Measurements from ENCODE around the gene ACTR3C.

ACTR3C gene

GRCh38 chr7:150340024-150340749 is 16.8 kb upstream of the ACTR3C start:
- Histone ChIP-seq H3K79me1 (ENCODE audit: low read length) (no peaks in the 10 kb centered on the region), H3K4me1 (ENCODE audit: control insufficient read depth, low read depth, low read length) (peaks cover 7% of the 10 kb centered on the region), H2BK15ac (replicated peaks; ENCODE audit: low read depth) (no peak overlapping the region), H3K79me2 (ENCODE audit: control insufficient read depth, insufficient read depth, low read length) (no peaks in the 10 kb centered on the region), H3K56ac (ENCODE audit: low read length) (peak overlapping the region; percentile 89), H3K27ac (ENCODE audit: low read depth, low read length) (no peak overlapping the region), H4K8ac (ENCODE audit: low read depth, low read length) (no peak overlapping the region), H3K18ac (ENCODE audit: low read length) (peak overlapping the region; percentile 16), H2BK120ac (ENCODE audit: low read depth, low read length) (no peak overlapping the region), H3K27me3 (ENCODE audit: insufficient read depth, low read length, poor library complexity) (peaks cover 2% of the 10 kb centered on the region), H3K9ac (ENCODE audit: low read length) (peak overlapping the region; percentile 69), H3K4ac (ENCODE audit: low read depth, low read length) (no peak overlapping the region), H4K5ac (ENCODE audit: low read length) (no peak overlapping the region), H3K4me3 (ENCODE audit: low read length) (peak overlapping the region; percentile 38), H2BK5ac (ENCODE audit: low read length) (no peak overlapping the region), H3K36me3 (ENCODE audit: control insufficient read depth, insufficient read depth, low read length) (no peaks in the 10 kb centered on the region), H2AK5ac (ENCODE audit: low read length) (no peak overlapping the region), H3K4me2 (ENCODE audit: low read length) (peak overlapping the region; percentile 61), H3K23ac (ENCODE audit: low read length) (peak overlapping the region; percentile 48)
- DNase-seq = peak; percentile 66
- WGBS (ENCODE audit: extremely low coverage, insufficient coverage, low lambda C conversion rate) = no CpG with 5 or more reads among the region's 39 CpGs

- Histone ChIP-seq H4K8ac (ENCODE audit: low read depth, low read length) (no peak overlapping the region), H3K23ac (ENCODE audit: low read length) (no peak overlapping the region), H3K4ac (ENCODE audit: low read depth, low read length) (no peak overlapping the region), H3K27me3 (ENCODE audit: insufficient read depth, low read length, poor library complexity) (peaks cover 2% of the 10 kb centered on the region), H3K18ac (ENCODE audit: low read length) (no peak overlapping the region), H3K9ac (ENCODE audit: low read length) (no peak overlapping the region), H3K79me2 (ENCODE audit: control insufficient read depth, insufficient read depth, low read length) (no peaks in the 10 kb centered on the region), H2BK15ac (replicated peaks; ENCODE audit: low read depth) (no peak overlapping the region), H3K36me3 (ENCODE audit: control insufficient read depth, insufficient read depth, low read length) (no peaks in the 10 kb centered on the region), H2BK5ac (ENCODE audit: low read length) (no peak overlapping the region), H3K4me2 (ENCODE audit: low read length) (no peak overlapping the region), H4K5ac (ENCODE audit: low read length) (no peak overlapping the region), H3K27ac (ENCODE audit: low read depth, low read length) (no peak overlapping the region), H2BK120ac (ENCODE audit: low read depth, low read length) (no peak overlapping the region), H3K4me1 (ENCODE audit: control insufficient read depth, low read depth, low read length) (peaks cover 7% of the 10 kb centered on the region), H3K4me3 (ENCODE audit: low read length) (no peak overlapping the region), H2AK5ac (ENCODE audit: low read length) (no peak overlapping the region), H3K56ac (ENCODE audit: low read length) (no peak overlapping the region), H3K79me1 (ENCODE audit: low read length) (no peaks in the 10 kb centered on the region)
- DNase-seq = no peak
- no CpG with 5 or more reads among the region's 9 CpGs for WGBS (ENCODE audit: extremely low coverage, insufficient coverage, low lambda C conversion rate)
Measured at GRCh38 chr7:150339409-150339809, 16.1 kb upstream of the ACTR3C start.

- peak overlapping the region; percentile 15 for H3K56ac ChIP-seq (ENCODE audit: low read length)
- H4K5ac ChIP-seq (ENCODE audit: low read length) = no peak overlapping the region
- H3K79me1 ChIP-seq (ENCODE audit: low read length) = no peaks in the 10 kb centered on the region
- H2BK120ac ChIP-seq (ENCODE audit: low read depth, low read length) = no peak overlapping the region
- no peak overlapping the region for H4K8ac ChIP-seq (ENCODE audit: low read depth, low read length)
- H3K4me2 ChIP-seq (ENCODE audit: low read length) = no peak overlapping the region
- no peak overlapping the region for H3K9ac ChIP-seq (ENCODE audit: low read length)
- H3K79me2 ChIP-seq (ENCODE audit: control insufficient read depth, insufficient read depth, low read length) = no peaks in the 10 kb centered on the region
- no peaks in the 10 kb centered on the region for H3K36me3 ChIP-seq (ENCODE audit: control insufficient read depth, insufficient read depth, low read length)
- H3K27me3 ChIP-seq (ENCODE audit: insufficient read depth, low read length, poor library complexity) = peaks cover 2% of the 10 kb centered on the region
- H3K4me3 ChIP-seq (ENCODE audit: low read length) = no peak overlapping the region
- no peak overlapping the region for H3K27ac ChIP-seq (ENCODE audit: low read depth, low read length)
- H2BK5ac ChIP-seq (ENCODE audit: low read length) = no peak overlapping the region
- H3K4me1 ChIP-seq (ENCODE audit: control insufficient read depth, low read depth, low read length) = peaks cover 7% of the 10 kb centered on the region
- no CpG with 5 or more reads among the region's 11 CpGs for WGBS (ENCODE audit: extremely low coverage, insufficient coverage, low lambda C conversion rate)
- no peak overlapping the region for H2AK5ac ChIP-seq (ENCODE audit: low read length)
- no peak for DNase-seq
- H3K23ac ChIP-seq (ENCODE audit: low read length) = no peak overlapping the region
- H3K18ac ChIP-seq (ENCODE audit: low read length) = no peak overlapping the region
- no peak overlapping the region for H2BK15ac ChIP-seq (replicated peaks; ENCODE audit: low read depth)
- no peak overlapping the region for H3K4ac ChIP-seq (ENCODE audit: low read depth, low read length)
Measured at GRCh38 chr7:150338166-150338829, 15.0 kb upstream of the ACTR3C start.

- no peak overlapping the region for H3K18ac ChIP-seq (ENCODE audit: low read length)
- H3K36me3 ChIP-seq (ENCODE audit: control insufficient read depth, insufficient read depth, low read length) = no peaks in the 10 kb centered on the region
- H3K4me1 ChIP-seq (ENCODE audit: control insufficient read depth, low read depth, low read length) = peaks cover 7% of the 10 kb centered on the region
- no CpG with 5 or more reads among the region's 6 CpGs for WGBS (ENCODE audit: extremely low coverage, insufficient coverage, low lambda C conversion rate)
- H3K23ac ChIP-seq (ENCODE audit: low read length) = no peak overlapping the region
- peaks cover 2% of the 10 kb centered on the region for H3K27me3 ChIP-seq (ENCODE audit: insufficient read depth, low read length, poor library complexity)
- H4K5ac ChIP-seq (ENCODE audit: low read length) = no peak overlapping the region
- no peak overlapping the region for H2BK120ac ChIP-seq (ENCODE audit: low read depth, low read length)
- no peak overlapping the region for H3K4ac ChIP-seq (ENCODE audit: low read depth, low read length)
- no peak overlapping the region for H2BK5ac ChIP-seq (ENCODE audit: low read length)
- H3K79me2 ChIP-seq (ENCODE audit: control insufficient read depth, insufficient read depth, low read length) = no peaks in the 10 kb centered on the region
- H2AK5ac ChIP-seq (ENCODE audit: low read length) = no peak overlapping the region
- H3K79me1 ChIP-seq (ENCODE audit: low read length) = no peaks in the 10 kb centered on the region
- H3K4me2 ChIP-seq (ENCODE audit: low read length) = no peak overlapping the region
- H3K27ac ChIP-seq (ENCODE audit: low read depth, low read length) = no peak overlapping the region
- no peak overlapping the region for H4K8ac ChIP-seq (ENCODE audit: low read depth, low read length)
- no peak overlapping the region for H3K56ac ChIP-seq (ENCODE audit: low read length)
- H3K9ac ChIP-seq (ENCODE audit: low read length) = no peak overlapping the region
- no peak overlapping the region for H2BK15ac ChIP-seq (replicated peaks; ENCODE audit: low read depth)
- DNase-seq = no peak
- H3K4me3 ChIP-seq (ENCODE audit: low read length) = no peak overlapping the region
Measured at GRCh38 chr7:150337659-150338081, 14.3 kb upstream of the ACTR3C start.

GRCh38 chr7:150337179-150337578 is 13.8 kb upstream of the ACTR3C start:
- Histone ChIP-seq H3K18ac (ENCODE audit: low read length) (no peak overlapping the region), H3K79me2 (ENCODE audit: control insufficient read depth, insufficient read depth, low read length) (no peaks in the 10 kb centered on the region), H4K8ac (ENCODE audit: low read depth, low read length) (no peak overlapping the region), H3K27me3 (ENCODE audit: insufficient read depth, low read length, poor library complexity) (no peaks in the 10 kb centered on the region), H2BK15ac (replicated peaks; ENCODE audit: low read depth) (no peak overlapping the region), H3K36me3 (ENCODE audit: control insufficient read depth, insufficient read depth, low read length) (no peaks in the 10 kb centered on the region), H3K56ac (ENCODE audit: low read length) (no peak overlapping the region), H4K5ac (ENCODE audit: low read length) (no peak overlapping the region), H3K4me2 (ENCODE audit: low read length) (no peak overlapping the region), H3K4ac (ENCODE audit: low read depth, low read length) (no peak overlapping the region), H3K4me3 (ENCODE audit: low read length) (no peak overlapping the region), H2AK5ac (ENCODE audit: low read length) (no peak overlapping the region), H3K4me1 (ENCODE audit: control insufficient read depth, low read depth, low read length) (peaks cover 7% of the 10 kb centered on the region), H3K9ac (ENCODE audit: low read length) (no peak overlapping the region), H2BK120ac (ENCODE audit: low read depth, low read length) (no peak overlapping the region), H3K79me1 (ENCODE audit: low read length) (no peaks in the 10 kb centered on the region), H3K23ac (ENCODE audit: low read length) (no peak overlapping the region), H2BK5ac (ENCODE audit: low read length) (no peak overlapping the region), H3K27ac (ENCODE audit: low read depth, low read length) (no peak overlapping the region)
- no CpG with 5 or more reads among the region's 18 CpGs for WGBS (ENCODE audit: extremely low coverage, insufficient coverage, low lambda C conversion rate)
- no peak for DNase-seq

All from mesendoderm (in vitro differentiated cells).